SK-N-SH treated with all-trans-retinoic acid at 6 μM for 48 hours (cell line): ENCODE measurements around the gene GMPR2.

ENCODE experiments used
- ARNTL ChIP-seq: fragments of 450-650 bp; formaldehyde crosslinking; IDR thresholded peaks from 2 replicates; pipeline ENCODE4 v1.5.0; 2020; ENCODE audit warnings: low read depth, mild to moderate bottlenecking, moderate library complexity, borderline replicate concordance
- CREB5 ChIP-seq: fragments of 250-450 bp; sonication (Bioruptor Pico); IDR thresholded peaks from 2 replicates; pipeline ENCODE4 v1.5.1; 2020; ENCODE audit warnings: low read depth, mild to moderate bottlenecking, moderate library complexity
- OSR1 ChIP-seq: fragments of 250-450 bp; sonication (Bioruptor Pico); IDR thresholded peaks from 2 replicates; pipeline ENCODE4 v1.8.0; 2022; ENCODE audit warnings: moderate library complexity, mild to moderate bottlenecking, inconsistent platforms
- RARB ChIP-seq: fragments of 250-450 bp; sonication (Bioruptor Pico); IDR thresholded peaks from 2 replicates; pipeline ENCODE4 v1.8.0; 2021; ENCODE audit warnings: mild to moderate bottlenecking, moderate library complexity
- TCF4 ChIP-seq: fragments of 250-450 bp; sonication (Bioruptor Pico); IDR thresholded peaks from 2 replicates; pipeline ENCODE4 v1.8.0; 2021; ENCODE audit warnings: mild to moderate bottlenecking, moderate library complexity, borderline replicate concordance
- ZFP3 ChIP-seq: fragments of 250-450 bp; sonication (Bioruptor Pico); IDR thresholded peaks from 2 replicates; pipeline ENCODE4 v1.5.0; 2020; ENCODE audit warnings: mild to moderate bottlenecking, moderate library complexity
- ZFP30 ChIP-seq: fragments of 450-650 bp; formaldehyde crosslinking; IDR thresholded peaks from 2 replicates; pipeline ENCODE4 v1.5.0; 2022; ENCODE audit warnings: mild to moderate bottlenecking, moderate library complexity
- ZNF8 ChIP-seq: fragments of 450-650 bp; formaldehyde crosslinking; IDR thresholded peaks from 2 replicates; pipeline ENCODE4 v1.5.0; 2020; ENCODE audit warnings: mild to moderate bottlenecking, moderate library complexity
- TF ChIP-seq, protein P1 (sequence below): fragments of 250-450 bp; sonication (Bioruptor Pico); IDR thresholded peaks from 2 replicates; pipeline ENCODE4 v1.8.0; 2020; ENCODE audit warnings: mild to moderate bottlenecking, moderate library complexity, borderline replicate concordance
- TF ChIP-seq, protein P2 (sequence below): fragments of 250-450 bp; sonication (Bioruptor Pico); IDR thresholded peaks from 2 replicates; pipeline ENCODE4 v1.8.0; 2021; ENCODE audit warnings: low read depth, mild to moderate bottlenecking, moderate library complexity, borderline replicate concordance
- TF ChIP-seq, protein P3 (sequence below): fragments of 250-450 bp; sonication (Bioruptor Pico); IDR thresholded peaks from 2 replicates; pipeline ENCODE4 v1.5.0; 2020; ENCODE audit warnings: mild to moderate bottlenecking, moderate library complexity

DNA sequence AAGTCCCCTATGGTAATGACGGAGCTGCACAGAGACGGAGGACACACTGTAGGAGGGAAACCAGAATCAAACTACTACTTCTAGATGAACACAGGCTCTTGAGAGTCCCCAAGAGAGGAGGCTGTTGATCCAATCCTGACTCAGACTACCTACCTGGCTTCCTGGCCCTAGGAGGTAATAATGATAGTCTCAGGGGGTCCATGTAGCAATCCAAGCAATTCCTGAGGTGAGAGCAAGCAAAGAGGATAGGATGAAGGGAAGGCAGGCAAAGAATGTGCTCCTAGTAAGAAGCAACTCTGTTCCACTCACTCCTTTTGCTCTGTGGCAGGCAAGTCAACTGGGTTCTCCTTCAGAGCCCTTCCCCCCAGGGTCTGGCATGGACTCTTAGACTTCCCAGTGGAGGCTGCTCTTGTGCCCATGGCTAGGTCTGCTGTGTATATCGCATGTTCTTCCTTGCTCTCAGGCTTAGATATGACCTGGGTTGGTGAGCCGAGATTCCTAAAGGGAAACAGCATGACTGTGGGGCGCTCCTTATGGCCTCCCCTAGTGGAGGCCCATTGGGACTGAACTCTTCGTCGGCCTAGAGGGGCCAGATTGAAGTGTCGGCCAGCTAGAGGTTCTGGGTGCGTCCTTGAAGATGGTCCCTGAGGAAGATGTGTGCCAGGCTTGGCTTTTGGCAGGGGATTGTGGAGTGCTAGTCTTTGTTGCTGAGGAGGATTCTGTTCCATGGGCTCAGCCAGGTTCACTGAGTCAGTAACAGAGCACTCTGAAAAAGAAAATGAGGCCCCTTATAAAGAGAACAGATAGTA lies 7.6 kb downstream of the GMPR2 start:
- TF ChIP-seq ZFP30 (CRISPR knock-in tag) (no peak), CREB5 (CRISPR knock-in tag) (no peak), RARB (no peak), ARNTL (CRISPR knock-in tag) (no peak), ZNF8 (CRISPR knock-in tag) (no peak), TCF4 (CRISPR knock-in tag) (no peak), ZFP3 (CRISPR knock-in tag) (no peak), OSR1 (no peak)
- TF ChIP-seq, protein P1, sequence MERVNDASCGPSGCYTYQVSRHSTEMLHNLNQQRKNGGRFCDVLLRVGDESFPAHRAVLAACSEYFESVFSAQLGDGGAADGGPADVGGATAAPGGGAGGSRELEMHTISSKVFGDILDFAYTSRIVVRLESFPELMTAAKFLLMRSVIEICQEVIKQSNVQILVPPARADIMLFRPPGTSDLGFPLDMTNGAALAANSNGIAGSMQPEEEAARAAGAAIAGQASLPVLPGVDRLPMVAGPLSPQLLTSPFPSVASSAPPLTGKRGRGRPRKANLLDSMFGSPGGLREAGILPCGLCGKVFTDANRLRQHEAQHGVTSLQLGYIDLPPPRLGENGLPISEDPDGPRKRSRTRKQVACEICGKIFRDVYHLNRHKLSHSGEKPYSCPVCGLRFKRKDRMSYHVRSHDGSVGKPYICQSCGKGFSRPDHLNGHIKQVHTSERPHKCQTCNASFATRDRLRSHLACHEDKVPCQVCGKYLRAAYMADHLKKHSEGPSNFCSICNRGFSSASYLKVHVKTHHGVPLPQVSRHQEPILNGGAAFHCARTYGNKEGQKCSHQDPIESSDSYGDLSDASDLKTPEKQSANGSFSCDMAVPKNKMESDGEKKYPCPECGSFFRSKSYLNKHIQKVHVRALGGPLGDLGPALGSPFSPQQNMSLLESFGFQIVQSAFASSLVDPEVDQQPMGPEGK (CRISPR knock-in tag) = no peak
- TF ChIP-seq, protein P2, sequence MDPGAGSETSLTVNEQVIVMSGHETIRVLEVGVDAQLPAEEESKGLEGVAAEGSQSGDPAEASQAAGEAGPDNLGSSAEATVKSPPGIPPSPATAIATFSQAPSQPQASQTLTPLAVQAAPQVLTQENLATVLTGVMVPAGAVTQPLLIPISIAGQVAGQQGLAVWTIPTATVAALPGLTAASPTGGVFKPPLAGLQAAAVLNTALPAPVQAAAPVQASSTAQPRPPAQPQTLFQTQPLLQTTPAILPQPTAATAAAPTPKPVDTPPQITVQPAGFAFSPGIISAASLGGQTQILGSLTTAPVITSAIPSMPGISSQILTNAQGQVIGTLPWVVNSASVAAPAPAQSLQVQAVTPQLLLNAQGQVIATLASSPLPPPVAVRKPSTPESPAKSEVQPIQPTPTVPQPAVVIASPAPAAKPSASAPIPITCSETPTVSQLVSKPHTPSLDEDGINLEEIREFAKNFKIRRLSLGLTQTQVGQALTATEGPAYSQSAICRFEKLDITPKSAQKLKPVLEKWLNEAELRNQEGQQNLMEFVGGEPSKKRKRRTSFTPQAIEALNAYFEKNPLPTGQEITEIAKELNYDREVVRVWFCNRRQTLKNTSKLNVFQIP = no peak
- TF ChIP-seq, protein P3, sequence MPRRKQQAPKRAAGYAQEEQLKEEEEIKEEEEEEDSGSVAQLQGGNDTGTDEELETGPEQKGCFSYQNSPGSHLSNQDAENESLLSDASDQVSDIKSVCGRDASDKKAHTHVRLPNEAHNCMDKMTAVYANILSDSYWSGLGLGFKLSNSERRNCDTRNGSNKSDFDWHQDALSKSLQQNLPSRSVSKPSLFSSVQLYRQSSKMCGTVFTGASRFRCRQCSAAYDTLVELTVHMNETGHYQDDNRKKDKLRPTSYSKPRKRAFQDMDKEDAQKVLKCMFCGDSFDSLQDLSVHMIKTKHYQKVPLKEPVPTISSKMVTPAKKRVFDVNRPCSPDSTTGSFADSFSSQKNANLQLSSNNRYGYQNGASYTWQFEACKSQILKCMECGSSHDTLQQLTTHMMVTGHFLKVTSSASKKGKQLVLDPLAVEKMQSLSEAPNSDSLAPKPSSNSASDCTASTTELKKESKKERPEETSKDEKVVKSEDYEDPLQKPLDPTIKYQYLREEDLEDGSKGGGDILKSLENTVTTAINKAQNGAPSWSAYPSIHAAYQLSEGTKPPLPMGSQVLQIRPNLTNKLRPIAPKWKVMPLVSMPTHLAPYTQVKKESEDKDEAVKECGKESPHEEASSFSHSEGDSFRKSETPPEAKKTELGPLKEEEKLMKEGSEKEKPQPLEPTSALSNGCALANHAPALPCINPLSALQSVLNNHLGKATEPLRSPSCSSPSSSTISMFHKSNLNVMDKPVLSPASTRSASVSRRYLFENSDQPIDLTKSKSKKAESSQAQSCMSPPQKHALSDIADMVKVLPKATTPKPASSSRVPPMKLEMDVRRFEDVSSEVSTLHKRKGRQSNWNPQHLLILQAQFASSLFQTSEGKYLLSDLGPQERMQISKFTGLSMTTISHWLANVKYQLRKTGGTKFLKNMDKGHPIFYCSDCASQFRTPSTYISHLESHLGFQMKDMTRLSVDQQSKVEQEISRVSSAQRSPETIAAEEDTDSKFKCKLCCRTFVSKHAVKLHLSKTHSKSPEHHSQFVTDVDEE (CRISPR knock-in tag) = no peak
